ENCODE results near the gene RANBP17. TPM values are rescaled to one million over a fixed set of nuclear protein-coding genes. Genes with fewer than 3 reads are reported as not detected.
A peak's percentile ranks its signal among the peaks of the same experiment; 100 is the strongest.

Gene RANBP17
- total and polyA plus RNA-seq, 2 donors from 2014 or later, result 2.0 to 15.4 TPM

DNA sequence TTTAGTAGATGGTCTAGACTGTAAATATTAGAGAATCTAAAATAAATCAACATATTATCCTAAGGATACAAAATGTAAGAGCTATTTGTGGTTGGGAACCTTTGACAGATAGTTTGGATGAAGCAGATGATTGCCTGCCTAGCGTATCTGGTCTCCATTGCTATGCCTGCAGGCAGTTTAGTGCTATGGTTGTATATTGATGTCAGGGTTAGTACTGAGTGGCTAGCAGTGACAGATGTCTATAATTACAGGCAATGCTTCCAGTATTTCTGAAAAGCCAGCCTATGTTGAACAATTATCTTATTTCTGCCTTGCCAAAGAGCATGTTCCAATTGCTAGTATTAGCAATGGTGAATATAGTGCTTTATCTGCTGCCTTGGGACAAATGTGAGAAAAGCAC, 296.0 kb downstream of the RANBP17 start:
- no peaks in the 10 kb centered on the region for H3K9me3 ChIP-seq (ENCODE audit: control insufficient read depth in 2 of 3, insufficient read depth in 1 of 3, low read length in 3 of 3)
- TF ChIP-seq, protein P1, sequence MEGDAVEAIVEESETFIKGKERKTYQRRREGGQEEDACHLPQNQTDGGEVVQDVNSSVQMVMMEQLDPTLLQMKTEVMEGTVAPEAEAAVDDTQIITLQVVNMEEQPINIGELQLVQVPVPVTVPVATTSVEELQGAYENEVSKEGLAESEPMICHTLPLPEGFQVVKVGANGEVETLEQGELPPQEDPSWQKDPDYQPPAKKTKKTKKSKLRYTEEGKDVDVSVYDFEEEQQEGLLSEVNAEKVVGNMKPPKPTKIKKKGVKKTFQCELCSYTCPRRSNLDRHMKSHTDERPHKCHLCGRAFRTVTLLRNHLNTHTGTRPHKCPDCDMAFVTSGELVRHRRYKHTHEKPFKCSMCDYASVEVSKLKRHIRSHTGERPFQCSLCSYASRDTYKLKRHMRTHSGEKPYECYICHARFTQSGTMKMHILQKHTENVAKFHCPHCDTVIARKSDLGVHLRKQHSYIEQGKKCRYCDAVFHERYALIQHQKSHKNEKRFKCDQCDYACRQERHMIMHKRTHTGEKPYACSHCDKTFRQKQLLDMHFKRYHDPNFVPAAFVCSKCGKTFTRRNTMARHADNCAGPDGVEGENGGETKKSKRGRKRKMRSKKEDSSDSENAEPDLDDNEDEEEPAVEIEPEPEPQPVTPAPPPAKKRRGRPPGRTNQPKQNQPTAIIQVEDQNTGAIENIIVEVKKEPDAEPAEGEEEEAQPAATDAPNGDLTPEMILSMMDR (IDR thresholded peaks at IDR 0.05; ENCODE audit: borderline replicate concordance, extremely low read depth, insufficient read depth), result no peak
- DNase-seq (no peak), FAIRE-seq (no peak)
- no peak overlapping the region for H3K4me3 ChIP-seq (ENCODE audit: low read length in 3 of 3)
- no peak overlapping the region for H3K9ac ChIP-seq (ENCODE audit: low read length in 3 of 3)
- H3K27me3 ChIP-seq (ENCODE audit: control insufficient read depth, insufficient read depth, low read length), result no peaks in the 10 kb centered on the region
- H3K36me3 ChIP-seq (ENCODE audit: control insufficient read depth in 2 of 3, insufficient read depth in 3 of 3, low read length in 3 of 3), result no peaks in the 10 kb centered on the region
- intact Hi-C loops (cut with DNase I), result no loop called here
- H3K27ac ChIP-seq (ENCODE audit: low read depth in 2 of 2, low read length in 2 of 2), result no peak overlapping the region
- no peaks in the 10 kb centered on the region for H3K4me1 ChIP-seq (ENCODE audit: control insufficient read depth in 2 of 3, insufficient read depth in 2 of 3, low read depth in 1 of 3, low read length in 3 of 3)

DNA sequence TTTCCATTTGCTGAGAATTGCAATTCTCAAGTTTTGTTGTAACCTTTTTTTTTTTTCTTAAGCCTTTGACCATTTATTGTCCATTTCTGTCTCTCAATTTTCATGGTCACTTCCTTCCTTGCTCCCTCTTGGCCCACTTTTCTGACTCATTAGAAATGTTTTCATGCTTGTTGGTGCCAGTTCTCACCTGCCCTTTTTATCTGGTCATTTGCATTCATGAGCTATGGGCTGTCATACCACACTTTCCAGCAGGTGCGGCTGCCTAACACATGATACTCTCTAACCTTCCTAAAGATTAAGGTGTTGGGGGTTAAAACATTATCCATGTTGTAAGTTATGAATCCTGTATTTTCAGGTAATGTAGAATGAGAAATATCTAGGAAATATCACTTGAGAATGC, 296.8 kb downstream of the RANBP17 start:
- intact Hi-C loops (cut with DNase I), result no loop called here
- FAIRE-seq (no peak), DNase-seq (no peak)
- TF ChIP-seq, protein P1 (IDR thresholded peaks at IDR 0.05; ENCODE audit: borderline replicate concordance, extremely low read depth, insufficient read depth), result no peak
- no peaks in the 10 kb centered on the region for H3K4me1 ChIP-seq (ENCODE audit: control insufficient read depth in 2 of 3, insufficient read depth in 2 of 3, low read depth in 1 of 3, low read length in 3 of 3)
- no peaks in the 10 kb centered on the region for H3K36me3 ChIP-seq (ENCODE audit: control insufficient read depth in 2 of 3, insufficient read depth in 3 of 3, low read length in 3 of 3)
- H3K9ac ChIP-seq (ENCODE audit: low read length in 3 of 3), result no peak overlapping the region
- no peak overlapping the region for H3K4me3 ChIP-seq (ENCODE audit: low read length in 3 of 3)
- no peaks in the 10 kb centered on the region for H3K27me3 ChIP-seq (ENCODE audit: control insufficient read depth, insufficient read depth, low read length)
- no peaks in the 10 kb centered on the region for H3K9me3 ChIP-seq (ENCODE audit: control insufficient read depth in 2 of 3, insufficient read depth in 1 of 3, low read length in 3 of 3)
- H3K27ac ChIP-seq (ENCODE audit: low read depth in 2 of 2, low read length in 2 of 2), result no peak overlapping the region

DNA sequence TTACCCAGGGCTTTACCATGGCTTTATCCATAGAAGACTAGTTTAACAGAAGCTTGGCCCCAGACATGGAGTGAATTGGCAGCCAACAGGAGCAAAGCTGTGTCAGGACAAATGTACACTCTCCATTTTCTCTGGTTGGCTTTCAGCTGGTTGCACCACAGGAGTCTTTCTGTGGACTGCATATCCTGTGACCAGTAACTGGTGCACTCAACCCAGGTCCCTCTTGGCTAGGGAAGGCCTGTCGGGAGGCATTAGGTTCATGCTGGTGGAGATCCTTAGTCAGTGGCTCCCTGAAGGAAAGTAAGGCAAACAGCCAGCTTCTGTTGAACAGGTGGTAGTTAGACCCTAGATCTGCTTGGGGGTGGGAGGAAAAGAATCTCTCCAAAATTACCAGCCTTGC, 300.3 kb downstream of the RANBP17 start:
- no peak overlapping the region for H3K4me3 ChIP-seq (ENCODE audit: low read length in 3 of 3)
- no peaks in the 10 kb centered on the region for H3K27me3 ChIP-seq (ENCODE audit: control insufficient read depth, insufficient read depth, low read length)
- intact Hi-C loops (cut with DNase I), result no loop called here
- no peak overlapping the region for H3K27ac ChIP-seq (ENCODE audit: low read depth in 2 of 2, low read length in 2 of 2)
- no peak for FAIRE-seq
- H3K36me3 ChIP-seq (ENCODE audit: control insufficient read depth in 2 of 3, insufficient read depth in 3 of 3, low read length in 3 of 3), result no peaks in the 10 kb centered on the region
- TF ChIP-seq, protein P1 (IDR thresholded peaks at IDR 0.05; ENCODE audit: borderline replicate concordance, extremely low read depth, insufficient read depth), result no peak
- no peaks in the 10 kb centered on the region for H3K4me1 ChIP-seq (ENCODE audit: control insufficient read depth in 2 of 3, insufficient read depth in 2 of 3, low read depth in 1 of 3, low read length in 3 of 3)
- DNase-seq, result no peak
- H3K9me3 ChIP-seq (ENCODE audit: control insufficient read depth in 2 of 3, insufficient read depth in 1 of 3, low read length in 3 of 3), result no peaks in the 10 kb centered on the region
- no peak overlapping the region for H3K9ac ChIP-seq (ENCODE audit: low read length in 3 of 3)

DNA sequence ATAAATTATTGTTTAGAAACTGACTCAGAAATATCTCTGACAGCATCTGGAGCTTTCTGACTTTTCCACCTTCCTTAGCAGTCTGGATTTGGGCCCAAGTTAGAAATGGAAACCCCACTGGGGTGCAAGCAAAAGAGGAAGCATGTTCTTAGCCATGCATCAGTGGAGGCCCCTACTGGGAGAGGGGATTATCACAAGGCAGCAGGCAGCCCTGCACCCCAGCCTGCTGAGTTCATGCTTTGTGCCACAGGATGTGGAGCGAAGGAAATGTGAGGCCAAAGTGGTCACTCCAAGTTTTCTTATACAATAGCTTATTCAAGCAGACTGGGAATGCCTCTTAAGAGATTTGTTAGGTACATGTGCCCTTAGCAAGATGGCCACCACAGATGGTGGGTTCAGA, 300.8 kb downstream of the RANBP17 start:
- Histone ChIP-seq H3K9me3 (ENCODE audit: control insufficient read depth in 2 of 3, insufficient read depth in 1 of 3, low read length in 3 of 3) (no peaks in the 10 kb centered on the region), H3K36me3 (ENCODE audit: control insufficient read depth in 2 of 3, insufficient read depth in 3 of 3, low read length in 3 of 3) (no peaks in the 10 kb centered on the region), H3K27ac (ENCODE audit: low read depth in 2 of 2, low read length in 2 of 2) (no peak overlapping the region), H3K4me1 (ENCODE audit: control insufficient read depth in 2 of 3, insufficient read depth in 2 of 3, low read depth in 1 of 3, low read length in 3 of 3) (no peaks in the 10 kb centered on the region), H3K9ac (ENCODE audit: low read length in 3 of 3) (no peak overlapping the region), H3K4me3 (ENCODE audit: low read length in 3 of 3) (no peak overlapping the region), H3K27me3 (ENCODE audit: control insufficient read depth, insufficient read depth, low read length) (no peaks in the 10 kb centered on the region)
- intact Hi-C loops (cut with DNase I), result no loop called here
- TF ChIP-seq, protein P1 (IDR thresholded peaks at IDR 0.05; ENCODE audit: borderline replicate concordance, extremely low read depth, insufficient read depth), result no peak
- DNase-seq (peak in 4 of 5 donors; percentile 25 to 44 (median 33)), FAIRE-seq (no peak)
